ENCODE data around the gene TRIM14. TPM values are rescaled to one million over a fixed set of nuclear protein-coding genes. Genes with fewer than 3 reads are reported as not detected.

Gene TRIM14
- total and polyA plus RNA-seq, 10 of the 15 experiments (the other 5 are each of a cell fraction or from before 2014, with no cell fraction given), result 8.6 to 53.3 (median 35.7) TPM

- TF ChIP-seq, protein P1, sequence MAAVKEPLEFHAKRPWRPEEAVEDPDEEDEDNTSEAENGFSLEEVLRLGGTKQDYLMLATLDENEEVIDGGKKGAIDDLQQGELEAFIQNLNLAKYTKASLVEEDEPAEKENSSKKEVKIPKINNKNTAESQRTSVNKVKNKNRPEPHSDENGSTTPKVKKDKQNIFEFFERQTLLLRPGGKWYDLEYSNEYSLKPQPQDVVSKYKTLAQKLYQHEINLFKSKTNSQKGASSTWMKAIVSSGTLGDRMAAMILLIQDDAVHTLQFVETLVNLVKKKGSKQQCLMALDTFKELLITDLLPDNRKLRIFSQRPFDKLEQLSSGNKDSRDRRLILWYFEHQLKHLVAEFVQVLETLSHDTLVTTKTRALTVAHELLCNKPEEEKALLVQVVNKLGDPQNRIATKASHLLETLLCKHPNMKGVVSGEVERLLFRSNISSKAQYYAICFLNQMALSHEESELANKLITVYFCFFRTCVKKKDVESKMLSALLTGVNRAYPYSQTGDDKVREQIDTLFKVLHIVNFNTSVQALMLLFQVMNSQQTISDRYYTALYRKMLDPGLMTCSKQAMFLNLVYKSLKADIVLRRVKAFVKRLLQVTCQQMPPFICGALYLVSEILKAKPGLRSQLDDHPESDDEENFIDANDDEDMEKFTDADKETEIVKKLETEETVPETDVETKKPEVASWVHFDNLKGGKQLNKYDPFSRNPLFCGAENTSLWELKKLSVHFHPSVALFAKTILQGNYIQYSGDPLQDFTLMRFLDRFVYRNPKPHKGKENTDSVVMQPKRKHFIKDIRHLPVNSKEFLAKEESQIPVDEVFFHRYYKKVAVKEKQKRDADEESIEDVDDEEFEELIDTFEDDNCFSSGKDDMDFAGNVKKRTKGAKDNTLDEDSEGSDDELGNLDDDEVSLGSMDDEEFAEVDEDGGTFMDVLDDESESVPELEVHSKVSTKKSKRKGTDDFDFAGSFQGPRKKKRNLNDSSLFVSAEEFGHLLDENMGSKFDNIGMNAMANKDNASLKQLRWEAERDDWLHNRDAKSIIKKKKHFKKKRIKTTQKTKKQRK (IDR thresholded peaks at IDR 0.05; ENCODE audit: low read depth, low read length), result no peak
- no peak for TF ChIP-seq TCF3 (IDR thresholded peaks at IDR 0.05; ENCODE audit: borderline replicate concordance, insufficient read depth, low read depth, low read length)
- peak; percentile 25; the same call in 1 of the 2 replicates for TF ChIP-seq CBFB (IDR thresholded peaks at IDR 0.05; ENCODE audit: low read depth)
- TF ChIP-seq, protein P2, sequence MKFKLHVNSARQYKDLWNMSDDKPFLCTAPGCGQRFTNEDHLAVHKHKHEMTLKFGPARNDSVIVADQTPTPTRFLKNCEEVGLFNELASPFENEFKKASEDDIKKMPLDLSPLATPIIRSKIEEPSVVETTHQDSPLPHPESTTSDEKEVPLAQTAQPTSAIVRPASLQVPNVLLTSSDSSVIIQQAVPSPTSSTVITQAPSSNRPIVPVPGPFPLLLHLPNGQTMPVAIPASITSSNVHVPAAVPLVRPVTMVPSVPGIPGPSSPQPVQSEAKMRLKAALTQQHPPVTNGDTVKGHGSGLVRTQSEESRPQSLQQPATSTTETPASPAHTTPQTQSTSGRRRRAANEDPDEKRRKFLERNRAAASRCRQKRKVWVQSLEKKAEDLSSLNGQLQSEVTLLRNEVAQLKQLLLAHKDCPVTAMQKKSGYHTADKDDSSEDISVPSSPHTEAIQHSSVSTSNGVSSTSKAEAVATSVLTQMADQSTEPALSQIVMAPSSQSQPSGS (IDR thresholded peaks at IDR 0.05; ENCODE audit: low read length), result no peak
- TF ChIP-seq EED (IDR thresholded peaks at IDR 0.05; ENCODE audit: low read depth), result peak; percentile 37; the same call in 1 of the 2 replicates
- peak in 1 of 2 experiments; percentile 16; a peak in 2 of 3 replicates for TF ChIP-seq EGR1 (IDR thresholded peaks at IDR 0.05; ENCODE audit: borderline replicate concordance in 1 of 2, low read depth in 2 of 2, low read length in 2 of 2)
- peak; percentile 62 for TF ChIP-seq SPI1 (IDR thresholded peaks at IDR 0.05; ENCODE audit: borderline replicate concordance, insufficient read depth, low read depth, low read length)
- TF ChIP-seq, protein P3, sequence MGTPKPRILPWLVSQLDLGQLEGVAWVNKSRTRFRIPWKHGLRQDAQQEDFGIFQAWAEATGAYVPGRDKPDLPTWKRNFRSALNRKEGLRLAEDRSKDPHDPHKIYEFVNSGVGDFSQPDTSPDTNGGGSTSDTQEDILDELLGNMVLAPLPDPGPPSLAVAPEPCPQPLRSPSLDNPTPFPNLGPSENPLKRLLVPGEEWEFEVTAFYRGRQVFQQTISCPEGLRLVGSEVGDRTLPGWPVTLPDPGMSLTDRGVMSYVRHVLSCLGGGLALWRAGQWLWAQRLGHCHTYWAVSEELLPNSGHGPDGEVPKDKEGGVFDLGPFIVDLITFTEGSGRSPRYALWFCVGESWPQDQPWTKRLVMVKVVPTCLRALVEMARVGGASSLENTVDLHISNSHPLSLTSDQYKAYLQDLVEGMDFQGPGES (IDR thresholded peaks at IDR 0.05), result no peak
- TF ChIP-seq, protein P4, sequence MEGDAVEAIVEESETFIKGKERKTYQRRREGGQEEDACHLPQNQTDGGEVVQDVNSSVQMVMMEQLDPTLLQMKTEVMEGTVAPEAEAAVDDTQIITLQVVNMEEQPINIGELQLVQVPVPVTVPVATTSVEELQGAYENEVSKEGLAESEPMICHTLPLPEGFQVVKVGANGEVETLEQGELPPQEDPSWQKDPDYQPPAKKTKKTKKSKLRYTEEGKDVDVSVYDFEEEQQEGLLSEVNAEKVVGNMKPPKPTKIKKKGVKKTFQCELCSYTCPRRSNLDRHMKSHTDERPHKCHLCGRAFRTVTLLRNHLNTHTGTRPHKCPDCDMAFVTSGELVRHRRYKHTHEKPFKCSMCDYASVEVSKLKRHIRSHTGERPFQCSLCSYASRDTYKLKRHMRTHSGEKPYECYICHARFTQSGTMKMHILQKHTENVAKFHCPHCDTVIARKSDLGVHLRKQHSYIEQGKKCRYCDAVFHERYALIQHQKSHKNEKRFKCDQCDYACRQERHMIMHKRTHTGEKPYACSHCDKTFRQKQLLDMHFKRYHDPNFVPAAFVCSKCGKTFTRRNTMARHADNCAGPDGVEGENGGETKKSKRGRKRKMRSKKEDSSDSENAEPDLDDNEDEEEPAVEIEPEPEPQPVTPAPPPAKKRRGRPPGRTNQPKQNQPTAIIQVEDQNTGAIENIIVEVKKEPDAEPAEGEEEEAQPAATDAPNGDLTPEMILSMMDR (IDR thresholded peaks at IDR 0.05 in 2 of 3, conservative IDR thresholded peaks at IDR 0.05 in 1 of 3; ENCODE audit: control insufficient read depth in 2 of 3, extremely low read depth in 1 of 3, insufficient read depth in 1 of 3, low read depth in 3 of 3, low read length in 3 of 3), result no peak
- TF ChIP-seq ZNF384 (IDR thresholded peaks at IDR 0.05; ENCODE audit: borderline replicate concordance, low read depth, low read length), result no peak
- peak in 1 of 2 experiments; percentile 42; a peak in 1 of 4 replicates for TF ChIP-seq BHLHE40 (IDR thresholded peaks at IDR 0.05; ENCODE audit: borderline replicate concordance in 1 of 2, low read depth in 2 of 2, low read length in 1 of 2)
- no peak for TF ChIP-seq SRF (IDR thresholded peaks at IDR 0.05; ENCODE audit: low read depth in 2 of 2, low read length in 2 of 2)
- TF ChIP-seq CREB1 (IDR thresholded peaks at IDR 0.05; ENCODE audit: low read depth), result peak; percentile 84
- TF ChIP-seq, protein P5, sequence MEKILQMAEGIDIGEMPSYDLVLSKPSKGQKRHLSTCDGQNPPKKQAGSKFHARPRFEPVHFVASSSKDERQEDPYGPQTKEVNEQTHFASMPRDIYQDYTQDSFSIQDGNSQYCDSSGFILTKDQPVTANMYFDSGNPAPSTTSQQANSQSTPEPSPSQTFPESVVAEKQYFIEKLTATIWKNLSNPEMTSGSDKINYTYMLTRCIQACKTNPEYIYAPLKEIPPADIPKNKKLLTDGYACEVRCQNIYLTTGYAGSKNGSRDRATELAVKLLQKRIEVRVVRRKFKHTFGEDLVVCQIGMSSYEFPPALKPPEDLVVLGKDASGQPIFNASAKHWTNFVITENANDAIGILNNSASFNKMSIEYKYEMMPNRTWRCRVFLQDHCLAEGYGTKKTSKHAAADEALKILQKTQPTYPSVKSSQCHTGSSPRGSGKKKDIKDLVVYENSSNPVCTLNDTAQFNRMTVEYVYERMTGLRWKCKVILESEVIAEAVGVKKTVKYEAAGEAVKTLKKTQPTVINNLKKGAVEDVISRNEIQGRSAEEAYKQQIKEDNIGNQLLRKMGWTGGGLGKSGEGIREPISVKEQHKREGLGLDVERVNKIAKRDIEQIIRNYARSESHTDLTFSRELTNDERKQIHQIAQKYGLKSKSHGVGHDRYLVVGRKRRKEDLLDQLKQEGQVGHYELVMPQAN (conservative IDR thresholded peaks at IDR 0.05), result peak; percentile 85
- TF ChIP-seq BCL11A (IDR thresholded peaks at IDR 0.05; ENCODE audit: low read depth, low read length), result no peak
- TF ChIP-seq JUNB (IDR thresholded peaks at IDR 0.05), result no peak
- TF ChIP-seq TBL1XR1 (IDR thresholded peaks at IDR 0.05; ENCODE audit: low read depth, low read length), result no peak
- no peak for TF ChIP-seq FOS (IDR thresholded peaks at IDR 0.05; ENCODE audit: borderline replicate concordance, extremely low read depth, insufficient read length)
These were observed 62.5 kb downstream of the TRIM14 start, which contains the start of gene NANS (continued) for GRCh38 chr9:98056269-98057137.
